ENCODE data around the gene MAP4K2. TPM values are rescaled to one million over a fixed set of nuclear protein-coding genes. Genes with fewer than 3 reads are reported as not detected.

The MAP4K2 gene
- polyA plus RNA-seq, 3 donors: 9.9 to 38.0 (median 12.6) TPM

GRCh38 chr11:64801158-64801464 lies 1.9 kb downstream of the MAP4K2 start:
- H3K4me2 ChIP-seq (replicated peaks; ENCODE audit: extremely low read depth, low read length, poor library complexity, severe bottlenecking): peak overlapping the region; percentile 86
- DNase-seq: no peak
- intact Hi-C loops (cut with micrococcal nuclease): no loop called here
- peak overlapping the region in 1 of 2 donors; percentile 82 for H3K4me3 Mint-ChIP-seq
- H3K27me3 Mint-ChIP-seq (ENCODE audit: low read depth in 3 of 3): peaks cover 0 to 3% (median 0%) of the 10 kb centered on the region in 3 donors
- no peaks in the 10 kb centered on the region for H3K9me3 ChIP-seq (replicated peaks in 1 of 2; ENCODE audit: control insufficient read depth in 1 of 2, insufficient read depth in 1 of 2, low read length in 2 of 2)
- H4K20me1 ChIP-seq (ENCODE audit: insufficient read depth, low read length): peaks cover 5% of the 10 kb centered on the region
- H3K36me3 ChIP-seq (replicated peaks in 1 of 2; ENCODE audit: control insufficient read depth in 1 of 2, insufficient read depth in 2 of 2, low read length in 2 of 2): peaks cover 25 to 49% of the 10 kb centered on the region in 2 donors
- H3K27ac ChIP-seq (ENCODE audit: low read depth in 1 of 2, low read length in 2 of 2): peak overlapping the region; percentile 25 to 41
- H3K36me3 Mint-ChIP-seq: peaks cover 25 to 44% of the 10 kb centered on the region in 2 donors
- peaks cover 29 to 42% of the 10 kb centered on the region in 2 donors for H3K4me1 ChIP-seq (ENCODE audit: control insufficient read depth in 1 of 2, insufficient read depth in 2 of 2, low read length in 2 of 2)
- no peak overlapping the region for H2AFZ ChIP-seq (ENCODE audit: insufficient read depth, low read depth, low read length, poor library complexity, severe bottlenecking)
- H3K4me1 Mint-ChIP-seq: peaks cover 50% of the 10 kb centered on the region
- H3K4me3 ChIP-seq (replicated peaks in 1 of 3; ENCODE audit: low read depth in 2 of 3, low read length in 3 of 3): peak overlapping the region in 1 of 3 experiments; percentile 94
- peak overlapping the region; percentile 43 for H3K9ac ChIP-seq (ENCODE audit: insufficient read depth, low read length, poor library complexity, severe bottlenecking)
- peak overlapping the region in 3 of 7 donors; percentile 12 to 46 (median 33) for H3K27ac Mint-ChIP-seq
- TF ChIP-seq, protein P1, sequence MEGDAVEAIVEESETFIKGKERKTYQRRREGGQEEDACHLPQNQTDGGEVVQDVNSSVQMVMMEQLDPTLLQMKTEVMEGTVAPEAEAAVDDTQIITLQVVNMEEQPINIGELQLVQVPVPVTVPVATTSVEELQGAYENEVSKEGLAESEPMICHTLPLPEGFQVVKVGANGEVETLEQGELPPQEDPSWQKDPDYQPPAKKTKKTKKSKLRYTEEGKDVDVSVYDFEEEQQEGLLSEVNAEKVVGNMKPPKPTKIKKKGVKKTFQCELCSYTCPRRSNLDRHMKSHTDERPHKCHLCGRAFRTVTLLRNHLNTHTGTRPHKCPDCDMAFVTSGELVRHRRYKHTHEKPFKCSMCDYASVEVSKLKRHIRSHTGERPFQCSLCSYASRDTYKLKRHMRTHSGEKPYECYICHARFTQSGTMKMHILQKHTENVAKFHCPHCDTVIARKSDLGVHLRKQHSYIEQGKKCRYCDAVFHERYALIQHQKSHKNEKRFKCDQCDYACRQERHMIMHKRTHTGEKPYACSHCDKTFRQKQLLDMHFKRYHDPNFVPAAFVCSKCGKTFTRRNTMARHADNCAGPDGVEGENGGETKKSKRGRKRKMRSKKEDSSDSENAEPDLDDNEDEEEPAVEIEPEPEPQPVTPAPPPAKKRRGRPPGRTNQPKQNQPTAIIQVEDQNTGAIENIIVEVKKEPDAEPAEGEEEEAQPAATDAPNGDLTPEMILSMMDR (IDR thresholded peaks at IDR 0.05): no peak
- peaks cover 0 to 3% (median 0%) of the 10 kb centered on the region in 7 donors for H3K9me3 Mint-ChIP-seq
- WGBS (ENCODE audit: insufficient coverage): 64% methylated on average over 7 of the region's 9 CpGs
- no peaks in the 10 kb centered on the region for H3K27me3 ChIP-seq (ENCODE audit: control insufficient read depth in 2 of 2, insufficient read depth in 2 of 2, low read length in 2 of 2)
- peaks cover 6% of the 10 kb centered on the region for H3K79me2 ChIP-seq (ENCODE audit: insufficient read depth, low read length)

DNA sequence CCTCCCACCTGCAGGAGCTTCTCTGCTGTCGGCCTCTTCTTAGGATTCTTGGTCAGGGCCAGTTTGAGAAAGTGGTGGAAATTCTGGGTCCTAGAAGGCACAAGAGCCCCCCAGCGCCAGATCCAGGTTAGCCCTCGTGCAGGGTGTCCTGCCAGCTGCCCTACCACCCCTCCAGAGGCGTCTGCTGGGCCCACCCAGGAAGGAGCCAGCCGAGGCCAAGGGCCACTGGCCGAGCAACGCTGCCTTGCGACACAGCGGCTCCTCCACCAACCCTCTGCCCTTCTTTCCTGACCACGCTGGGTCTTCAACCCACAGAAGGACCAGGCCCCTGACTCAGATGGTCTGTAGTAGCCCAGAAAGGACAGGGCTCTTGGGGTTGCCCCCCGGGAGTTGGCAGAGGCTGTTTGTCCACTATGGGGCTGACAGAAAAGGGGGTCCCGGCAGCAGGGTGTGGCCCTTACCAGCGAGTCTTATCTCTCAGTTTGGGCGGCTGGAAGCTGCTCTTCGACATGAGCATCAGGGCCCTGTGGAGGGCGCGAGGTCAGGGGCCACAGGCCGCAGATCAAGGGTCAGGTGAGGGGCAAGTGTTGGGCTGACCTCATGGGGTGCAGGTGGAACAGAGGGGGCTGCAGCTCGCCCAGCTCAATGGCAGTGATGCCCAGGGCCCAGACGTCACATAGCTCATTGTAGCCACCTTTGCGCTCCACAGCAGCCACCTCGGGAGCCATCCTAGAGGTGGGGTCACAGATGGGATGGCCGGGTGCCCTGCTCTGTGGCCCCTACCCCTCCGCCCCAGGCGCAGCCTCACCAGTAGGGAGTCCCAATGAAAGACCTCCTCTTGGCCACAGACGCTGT lies 2.5 kb downstream of the MAP4K2 start:
- Histone ChIP-seq H3K4me2 (replicated peaks; ENCODE audit: extremely low read depth, low read length, poor library complexity, severe bottlenecking) (no peak overlapping the region), H3K27ac (ENCODE audit: low read depth in 1 of 2, low read length in 2 of 2) (peak overlapping the region in 1 of 2 donors; percentile 41), H3K27me3 (ENCODE audit: control insufficient read depth in 2 of 2, insufficient read depth in 2 of 2, low read length in 2 of 2) (no peaks in the 10 kb centered on the region), H3K9ac (ENCODE audit: insufficient read depth, low read length, poor library complexity, severe bottlenecking) (peak overlapping the region; percentile 4), H3K79me2 (ENCODE audit: insufficient read depth, low read length) (peaks cover 6% of the 10 kb centered on the region), H3K9me3 (replicated peaks in 1 of 2; ENCODE audit: control insufficient read depth in 1 of 2, insufficient read depth in 1 of 2, low read length in 2 of 2) (no peaks in the 10 kb centered on the region), H3K36me3 (replicated peaks in 1 of 2; ENCODE audit: control insufficient read depth in 1 of 2, insufficient read depth in 2 of 2, low read length in 2 of 2) (peaks cover 29 to 49% of the 10 kb centered on the region in 2 donors), H3K4me3 (replicated peaks in 1 of 3; ENCODE audit: low read depth in 2 of 3, low read length in 3 of 3) (peak overlapping the region in 1 of 3 experiments; percentile 94), H4K20me1 (ENCODE audit: insufficient read depth, low read length) (peaks cover 5% of the 10 kb centered on the region), H3K4me1 (ENCODE audit: control insufficient read depth in 1 of 2, insufficient read depth in 2 of 2, low read length in 2 of 2) (peaks cover 29 to 42% of the 10 kb centered on the region in 2 donors), H2AFZ (ENCODE audit: insufficient read depth, low read depth, low read length, poor library complexity, severe bottlenecking) (no peak overlapping the region)
- TF ChIP-seq, protein P1 (IDR thresholded peaks at IDR 0.05): no peak
- 59% methylated on average over 26 of the region's 26 CpGs for WGBS (ENCODE audit: insufficient coverage)
- peak in 1 of 3 donors; percentile 6 for DNase-seq
- Mint-ChIP-seq H3K9me3 (peaks cover 0 to 3% (median 0%) of the 10 kb centered on the region in 7 donors), H3K36me3 (peaks cover 26 to 44% of the 10 kb centered on the region in 2 donors), H3K27ac (peak overlapping the region in 5 of 7 donors; percentile 12 to 80 (median 57)), H3K4me1 (peaks cover 50% of the 10 kb centered on the region), H3K4me3 (no peak overlapping the region), H3K27me3 (ENCODE audit: low read depth in 3 of 3) (peaks cover 0 to 3% (median 2%) of the 10 kb centered on the region in 3 donors)
- intact Hi-C loops (cut with micrococcal nuclease): no loop called here

Data from CD14-positive monocyte (primary cell).